Measurements from ENCODE around the gene ADD1.

The ADD1 gene

GRCh38 chr4:2861631-2862436 is 18.2 kb downstream of the ADD1 start:
- DNase-seq, result no peak

DNA sequence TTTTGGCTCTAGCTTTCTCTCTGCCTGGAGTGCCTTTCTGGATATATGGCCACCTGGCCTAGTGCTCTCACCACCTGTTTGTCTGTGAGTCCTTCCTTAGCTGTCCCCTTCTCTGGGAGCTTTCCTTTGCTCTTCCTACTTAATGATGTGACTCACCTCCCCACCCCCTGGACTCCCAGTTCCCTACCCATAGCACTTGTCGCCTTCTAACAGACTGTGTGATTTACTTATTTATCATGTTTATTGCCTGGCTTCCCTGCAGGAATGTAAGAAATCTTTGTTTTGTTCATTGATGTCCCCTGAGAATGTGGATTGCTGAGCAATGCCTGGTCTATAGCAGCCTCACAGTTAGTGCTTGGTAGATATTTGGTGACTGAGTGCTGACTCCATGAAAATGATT is 18.9 kb downstream of the ADD1 start:
- DNase-seq, result no peak

- no peak for DNase-seq
Observed at GRCh38 chr4:2863649-2864048, 20.0 kb downstream of the ADD1 start.

- no peak for DNase-seq
Observed at GRCh38 chr4:2865196-2865780, 21.6 kb downstream of the ADD1 start.

DNA sequence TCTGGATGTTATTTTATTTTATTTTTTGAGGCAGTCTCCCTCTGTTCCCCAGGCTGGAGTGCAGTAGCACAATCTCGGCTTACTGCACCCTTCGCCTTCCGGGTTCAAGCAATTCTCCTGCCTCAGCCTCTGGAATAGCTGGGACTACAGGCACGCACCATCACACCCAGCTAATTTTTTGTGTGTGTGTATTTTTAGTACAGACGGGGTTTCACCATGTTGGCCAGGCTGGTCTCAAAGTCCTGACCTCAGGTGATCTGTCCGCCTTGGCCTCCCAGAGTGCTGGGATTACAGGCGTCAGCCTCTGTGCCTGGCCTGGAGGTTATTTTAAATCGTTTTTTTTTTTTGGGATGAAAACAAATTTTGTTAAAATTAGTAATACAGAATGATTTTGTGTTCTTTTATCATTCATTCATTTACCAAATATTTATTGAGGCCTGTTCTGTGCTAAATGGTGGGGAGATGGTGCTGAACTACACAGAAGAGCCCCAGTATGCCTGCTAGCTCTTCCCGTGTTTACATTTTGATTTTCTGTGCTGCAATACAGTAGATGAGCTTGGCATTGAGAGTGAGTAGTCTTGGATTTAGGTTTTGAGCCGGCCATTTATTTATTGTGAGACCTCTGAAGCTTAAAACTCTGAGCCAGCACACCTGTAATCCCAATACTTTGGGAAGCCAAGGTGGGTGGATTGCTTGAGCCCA is 22.7 kb downstream of the ADD1 start:
- no peak for DNase-seq

GRCh38 chr4:2866891-2867290 is 23.2 kb downstream of the ADD1 start:
- no peak for DNase-seq

GRCh38 chr4:2867758-2868491 is 24.3 kb downstream of the ADD1 start:
- peak in 1 of 2 donors; percentile 10 for DNase-seq

DNA sequence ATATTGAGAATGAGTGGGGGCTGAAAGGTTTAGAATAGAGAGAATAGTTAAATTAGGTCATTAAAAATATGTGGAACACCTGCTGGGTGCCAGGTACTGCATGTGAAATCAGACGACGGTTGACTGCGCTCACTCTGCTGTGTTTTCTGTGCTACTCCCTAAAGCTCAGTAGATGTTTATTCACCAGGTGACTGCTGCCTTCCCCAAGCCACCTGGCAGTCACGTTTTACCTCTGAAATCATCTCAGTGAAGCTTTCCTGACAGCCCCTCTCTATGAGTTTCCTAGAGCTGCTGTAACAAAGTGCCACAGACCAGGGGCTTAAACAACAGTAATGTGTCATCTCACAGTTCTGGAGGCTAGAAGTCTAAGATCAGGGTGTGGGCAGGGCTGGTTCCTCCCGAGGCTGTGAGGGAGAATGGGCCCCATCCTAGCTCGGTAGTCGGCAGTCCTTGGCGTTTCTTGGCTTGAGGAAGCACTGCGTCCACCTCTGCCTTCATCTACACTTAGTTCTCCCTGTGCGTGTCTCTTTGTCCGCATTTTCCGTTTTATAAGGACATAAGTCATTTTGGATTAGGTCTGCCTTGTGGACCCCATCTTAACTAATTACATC is 25.3 kb downstream of the ADD1 start:
- DNase-seq, result no peak

DNA sequence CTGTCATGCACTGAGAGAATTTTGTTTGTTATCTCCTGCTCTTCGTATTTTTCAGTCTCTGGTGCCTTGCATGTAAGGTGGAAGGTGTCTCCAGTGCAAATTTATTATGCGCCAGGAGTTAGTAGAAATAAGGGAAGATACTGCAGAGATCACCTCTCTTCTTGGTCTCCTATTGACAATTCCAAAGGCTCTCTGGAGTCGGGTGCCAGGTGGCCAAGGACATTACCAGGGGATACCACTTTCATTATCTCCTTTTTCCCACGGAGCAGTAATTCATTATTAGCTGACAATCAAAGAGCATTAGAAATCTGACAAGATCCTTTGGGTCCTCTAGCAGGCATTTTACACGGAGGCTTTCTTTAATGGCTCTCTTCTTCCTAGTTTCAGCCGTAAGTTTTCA is 26.0 kb downstream of the ADD1 start:
- no peak for DNase-seq

DNA sequence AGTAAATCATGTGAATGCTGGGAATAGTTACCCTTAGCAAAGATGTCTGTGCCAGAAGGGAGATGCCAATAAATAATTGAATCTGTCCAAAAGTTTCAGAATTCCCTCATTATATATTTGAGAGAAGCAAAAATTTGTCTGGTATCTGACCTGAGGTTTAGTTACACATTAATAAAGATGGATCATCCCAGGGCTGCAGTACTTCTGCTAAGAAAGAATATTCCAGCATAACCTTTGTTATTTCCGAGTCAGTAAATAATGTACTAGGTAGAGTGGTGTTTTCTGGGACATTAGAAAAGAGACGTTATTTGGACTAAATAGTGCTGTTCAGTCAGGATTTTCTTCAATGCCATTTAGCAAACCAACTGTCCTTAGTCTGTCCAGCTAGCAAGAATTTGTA is 26.4 kb downstream of the ADD1 start:
- DNase-seq, result no peak

- no peak for DNase-seq
Observed at GRCh38 chr4:2871466-2871865, 27.8 kb downstream of the ADD1 start.

DNA sequence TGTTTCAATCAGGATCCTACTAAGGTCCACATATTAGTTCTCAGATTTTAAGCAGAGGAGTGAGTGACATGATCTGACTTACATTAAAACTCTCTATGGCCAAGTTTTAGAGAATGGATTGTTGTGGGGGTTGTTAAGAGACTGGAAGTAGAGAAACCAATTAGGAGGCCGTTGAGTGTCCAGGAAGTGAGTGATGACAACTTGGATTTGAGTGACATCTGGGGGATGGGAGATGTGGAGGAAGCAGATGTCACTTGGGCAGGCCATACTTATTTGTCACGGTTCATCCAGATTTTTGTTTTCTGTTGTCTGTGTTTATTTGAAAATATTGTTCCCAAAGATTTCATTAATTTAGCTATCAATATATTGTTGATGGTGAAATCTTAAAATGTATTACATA is 28.3 kb downstream of the ADD1 start:
- DNase-seq, result no peak

DNA sequence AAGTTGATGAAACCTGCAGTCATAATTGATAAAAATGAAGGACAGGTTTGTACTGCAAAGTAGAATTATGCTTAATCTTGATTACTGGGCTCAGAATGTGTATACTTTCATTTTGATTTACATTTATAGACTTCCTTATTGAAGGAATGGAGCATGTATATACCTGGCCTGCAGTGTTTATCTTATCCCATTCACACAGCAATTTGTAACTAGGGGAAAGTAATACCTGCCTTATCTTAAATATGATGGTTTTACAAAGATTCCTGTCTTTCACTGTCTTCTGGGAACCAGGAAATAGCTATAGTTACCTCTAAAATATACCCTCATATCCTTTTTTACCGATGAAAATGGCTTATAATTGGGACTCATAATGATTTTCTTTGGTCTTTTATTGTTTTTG is 29.7 kb downstream of the ADD1 start:
- DNase-seq, result no peak

GRCh38 chr4:2874861-2875260 is 31.2 kb downstream of the ADD1 start:
- no peak for DNase-seq

GRCh38 chr4:2875556-2875955 is 31.9 kb downstream of the ADD1 start:
- peak in 1 of 2 donors; percentile 79 for DNase-seq

DNA sequence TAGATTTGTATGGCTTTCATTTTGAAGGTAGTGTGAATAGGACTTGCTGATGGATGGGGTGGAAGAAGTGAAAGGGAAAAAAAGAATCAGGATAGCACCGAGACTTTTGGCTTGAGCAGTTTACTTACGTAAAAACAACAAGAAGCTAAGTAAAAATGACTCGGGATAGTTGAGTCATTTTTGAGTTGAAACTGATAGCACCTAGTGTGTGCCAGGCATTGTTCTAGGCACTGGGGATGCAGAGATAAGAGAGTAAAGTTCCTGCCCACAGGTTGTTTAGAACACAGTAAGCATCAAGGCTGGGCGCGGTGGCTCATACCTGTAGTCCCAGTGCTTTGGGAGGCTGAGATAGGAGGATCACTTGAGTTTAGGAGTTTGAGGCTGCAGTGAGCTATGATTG is 34.7 kb downstream of the ADD1 start:
- DNase-seq, result no peak

DNA sequence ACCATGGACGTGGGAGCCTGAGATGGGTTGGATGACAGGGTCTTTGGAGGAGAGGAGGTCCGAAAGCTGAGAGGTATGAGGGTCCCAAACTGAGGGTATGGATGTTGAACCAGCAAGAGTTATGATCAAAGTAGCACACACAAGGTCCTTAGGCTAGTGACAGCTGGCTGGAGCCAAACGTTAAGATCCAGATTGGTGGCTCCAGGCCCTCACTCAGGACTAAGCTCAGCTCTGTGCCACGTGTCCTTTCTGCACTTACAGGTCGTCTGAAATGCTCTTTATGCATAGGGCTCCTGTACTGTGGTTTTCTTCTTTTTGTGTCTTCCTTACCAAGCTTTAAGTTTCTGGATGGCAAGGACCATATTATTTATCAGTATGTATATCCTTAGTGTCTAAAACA is 35.4 kb downstream of the ADD1 start:
- no peak for DNase-seq

DNA sequence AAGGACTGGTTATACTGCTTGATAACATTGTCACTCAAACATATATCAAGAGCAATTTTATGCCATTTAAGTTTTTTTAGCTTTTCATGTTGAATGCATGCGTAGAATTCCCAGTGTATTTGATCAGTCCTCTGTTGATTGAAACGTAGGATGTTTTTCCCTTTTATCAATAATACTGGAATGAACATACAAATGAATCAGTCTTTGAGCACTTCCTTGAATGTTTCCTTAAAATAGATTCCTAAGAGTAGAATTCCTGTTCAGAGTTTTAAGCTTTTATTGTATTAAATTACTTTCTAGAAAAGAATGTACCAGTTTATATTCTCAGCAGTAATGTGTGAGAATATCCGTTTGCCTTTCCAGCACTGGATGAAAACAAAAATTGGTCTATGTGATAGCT is 37.8 kb downstream of the ADD1 start:
- no peak for DNase-seq

GRCh38 chr4:2882341-2882740 is 38.7 kb downstream of the ADD1 start:
- DNase-seq, result no peak

DNA sequence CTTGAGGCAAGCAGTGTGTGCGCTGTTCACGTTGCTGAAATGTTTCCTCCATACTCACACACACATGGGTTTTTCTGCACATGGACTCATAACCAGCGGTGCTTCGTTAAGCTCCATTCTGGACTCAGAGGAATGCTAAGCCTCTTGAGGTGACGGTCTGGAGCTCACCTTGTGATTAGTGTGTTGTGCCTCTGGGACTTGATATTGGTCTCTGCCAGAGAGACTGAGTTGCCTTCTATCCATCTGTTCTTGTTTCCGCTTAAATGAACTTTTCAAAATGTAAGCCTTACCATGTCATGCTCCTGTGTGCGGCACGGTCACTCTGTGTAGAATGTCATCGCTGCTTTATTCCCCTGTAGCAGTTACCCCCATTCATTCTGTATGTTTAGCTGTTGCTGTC is 42.5 kb downstream of the ADD1 start:
- DNase-seq, result no peak

GRCh38 chr4:2886622-2887021 is 43.0 kb downstream of the ADD1 start:
- no peak for DNase-seq

DNA sequence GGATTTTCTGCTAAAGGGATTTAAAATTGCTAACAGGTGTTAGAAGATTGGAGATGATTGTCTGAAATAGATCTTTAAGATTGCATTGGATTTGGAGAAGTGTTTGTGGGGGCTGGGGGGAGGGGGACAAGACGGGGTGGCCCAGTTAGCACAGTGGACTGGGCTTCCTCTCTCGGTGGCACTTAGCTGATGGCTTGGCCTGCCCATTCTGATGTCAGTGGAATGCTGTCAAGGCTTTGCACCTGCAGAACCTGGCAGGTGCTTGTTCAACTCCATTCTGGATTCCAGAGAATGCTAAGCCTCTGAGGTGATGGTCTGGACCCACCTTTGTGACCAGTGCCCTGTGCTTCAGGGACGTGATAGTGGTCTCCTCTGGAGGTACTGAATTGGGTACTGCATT is 43.7 kb downstream of the ADD1 start:
- DNase-seq, result no peak

- no peak for DNase-seq
Observed at GRCh38 chr4:2888886-2889285, 45.2 kb downstream of the ADD1 start.
